Fibroblast of lung (primary cell): ENCODE measurements around the gene SFMBT2. TPM values are rescaled to one million over a fixed set of nuclear protein-coding genes. Genes with fewer than 3 reads are reported as not detected.
"Not testable (repeated sequence)": the region's sequence is repeated elsewhere in the genome, so short reads cannot be mapped to it uniquely, and the experiment has no call there.

Experiments used
- DNase-seq, 2 donors: peaks; one replicate each; pipeline versions ENCODE4 v3.0.0 to v3.0.0-alpha.2; 2010; ENCODE audit warnings: low read depth in 2 of 2
- H2AFZ ChIP-seq: 2 replicates; pipeline ENCODE4 v1.5.1; 2012; ENCODE audit warnings: low read length, control low read depth, inconsistent platforms
- H3K27ac ChIP-seq: 2 replicates; pipeline ENCODE4 v1.5.1; 2011; ENCODE audit warnings: low read length, control low read depth; ENCODE audit not compliant: insufficient read depth
- H3K27me3 ChIP-seq: 2 replicates; pipeline ENCODE4 v1.5.1; 2011; ENCODE audit warnings: mild to moderate bottlenecking, low read length; ENCODE audit not compliant: control insufficient read depth, insufficient read depth
- H3K36me3 ChIP-seq: 2 replicates; pipeline ENCODE4 v1.5.1; 2011; ENCODE audit warnings: low read length; ENCODE audit not compliant: control insufficient read depth, insufficient read depth
- H3K4me1 ChIP-seq: 2 replicates; pipeline ENCODE4 v1.5.1; 2011; ENCODE audit warnings: low read length; ENCODE audit not compliant: control insufficient read depth, insufficient read depth; ENCODE audit errors: extremely low read depth
- H3K4me2 ChIP-seq: 2 replicates; pipeline ENCODE4 v1.5.1; 2011; ENCODE audit warnings: low read length, control low read depth; ENCODE audit not compliant: insufficient read depth; ENCODE audit errors: extremely low read depth
- H3K4me3 ChIP-seq, 4 experiments: fragments of 200-600 bp in 1 of 4; sonication (generic) in 1 of 4; replicated peaks in 1 of 4; 2 replicates each; pipeline ENCODE4 v1.5.1; 2011 to 2016; ENCODE audit warnings: low read length in 4 of 4, low read depth in 3 of 4, mild to moderate bottlenecking in 3 of 4, control low read depth in 2 of 4, inconsistent platforms in 1 of 4, mixed read lengths in 1 of 4; ENCODE audit not compliant: insufficient read depth in 1 of 4; ENCODE audit errors: control extremely low read depth in 1 of 4
- H3K79me2 ChIP-seq: 2 replicates; pipeline ENCODE4 v1.5.1; 2012; ENCODE audit warnings: mild to moderate bottlenecking, low read length, inconsistent platforms; ENCODE audit not compliant: control insufficient read depth, insufficient read depth
- H3K9ac ChIP-seq: 2 replicates; pipeline ENCODE4 v1.5.1; 2011; ENCODE audit warnings: mild to moderate bottlenecking, low read length, control low read depth; ENCODE audit not compliant: insufficient read depth
- H3K9me3 ChIP-seq: 2 replicates; pipeline ENCODE4 v1.5.1; 2012; ENCODE audit warnings: low read depth, low read length; ENCODE audit not compliant: control insufficient read depth, insufficient read depth
- H4K20me1 ChIP-seq: 2 replicates; pipeline ENCODE4 v1.5.1; 2011; ENCODE audit warnings: low read length; ENCODE audit not compliant: control insufficient read depth, insufficient read depth; ENCODE audit errors: extremely low read depth
- CTCF ChIP-seq, 2 donors: IDR thresholded peaks in 1 of 2; conservative IDR thresholded peaks in 1 of 2; 1 replicate in 1 of 2; 2 replicates in 1 of 2; pipeline ENCODE4 v1.5.1; 2011 to 2012; ENCODE audit warnings: low read length in 2 of 2, control low read depth in 1 of 2, inconsistent platforms in 1 of 2, low read depth in 1 of 2, mild to moderate bottlenecking in 1 of 2
- EZH2 ChIP-seq: IDR thresholded peaks from 2 replicates; pipeline ENCODE4 v1.5.1; 2012; ENCODE audit warnings: low read length, control low read depth, mild to moderate bottlenecking; ENCODE audit errors: missing control alignments
- polyA plus RNA-seq, 2 donors: library from polyadenylated mRNA; depleted of rRNA in 1 of 2; stranded (reverse) in 1 of 2; unstranded in 1 of 2; fragments of >200 nt; gene quantifications; 2 replicates each; pipeline ENCODE4 v1.2.1, GENCODE V29; 2011 to 2012; ENCODE audit warnings: missing spikeins in 1 of 2
- total RNA-seq: library from RNA; depleted of rRNA; stranded (reverse); fragments of >200 nt; gene quantifications from 2 replicates; pipeline ENCODE4 v1.2.1, GENCODE V29; 2014

The SFMBT2 gene
- total and polyA plus RNA-seq, 2 donors (not counting 1 experiment from before 2014, with no cell fraction given): 0.52 to 2.5 TPM

DNA sequence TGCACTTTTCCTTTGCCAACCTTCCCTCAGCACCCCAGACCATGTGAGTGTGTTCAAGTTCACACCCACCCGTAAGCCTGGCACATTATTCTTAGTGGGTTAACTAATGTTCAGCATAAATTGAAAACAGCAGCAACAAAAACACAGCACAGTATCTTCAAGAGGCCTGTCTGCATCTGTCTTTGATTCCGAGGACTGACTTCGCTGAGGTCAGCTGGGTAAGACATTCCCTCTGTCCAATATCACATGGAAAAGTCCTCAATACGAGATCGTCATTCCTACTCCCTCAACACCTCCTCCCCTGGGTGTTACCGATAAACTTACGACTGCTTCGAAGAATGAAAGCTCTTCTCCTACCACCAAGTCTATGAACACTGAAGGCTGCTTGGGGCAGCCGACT, 218.8 kb downstream of the SFMBT2 start:
- H3K4me2 ChIP-seq: no peak overlapping the region
- no peaks in the 10 kb centered on the region for H3K9me3 ChIP-seq
- H3K4me3 ChIP-seq: no peak overlapping the region
- TF ChIP-seq CTCF (conservative IDR thresholded peaks at IDR 0.05 in 1 of 2, IDR thresholded peaks at IDR 0.05 in 1 of 2; ENCODE audit: low read depth in 1 of 2, low read length in 2 of 2) (no peak), EZH2 (no peak)
- H3K4me1 ChIP-seq: no peaks in the 10 kb centered on the region
- H3K79me2 ChIP-seq: no peaks in the 10 kb centered on the region
- H3K36me3 ChIP-seq: no peaks in the 10 kb centered on the region
- H3K27me3 ChIP-seq: no peaks in the 10 kb centered on the region
- no peaks in the 10 kb centered on the region for H4K20me1 ChIP-seq
- no peak overlapping the region for H3K27ac ChIP-seq
- H3K9ac ChIP-seq: no peak overlapping the region
- no peak for DNase-seq
- no peak overlapping the region for H2AFZ ChIP-seq

GRCh38 chr10:7190772-7191171, 220.1 kb downstream of the SFMBT2 start:
- not testable (repeated sequence) for H3K4me1 ChIP-seq, H3K4me2 ChIP-seq, H3K27me3 ChIP-seq, H3K36me3 ChIP-seq, H3K4me3 ChIP-seq, H3K27ac ChIP-seq, H3K9ac ChIP-seq, H2AFZ ChIP-seq, DNase-seq, H3K9me3 ChIP-seq, H3K79me2 ChIP-seq, H4K20me1 ChIP-seq

DNA sequence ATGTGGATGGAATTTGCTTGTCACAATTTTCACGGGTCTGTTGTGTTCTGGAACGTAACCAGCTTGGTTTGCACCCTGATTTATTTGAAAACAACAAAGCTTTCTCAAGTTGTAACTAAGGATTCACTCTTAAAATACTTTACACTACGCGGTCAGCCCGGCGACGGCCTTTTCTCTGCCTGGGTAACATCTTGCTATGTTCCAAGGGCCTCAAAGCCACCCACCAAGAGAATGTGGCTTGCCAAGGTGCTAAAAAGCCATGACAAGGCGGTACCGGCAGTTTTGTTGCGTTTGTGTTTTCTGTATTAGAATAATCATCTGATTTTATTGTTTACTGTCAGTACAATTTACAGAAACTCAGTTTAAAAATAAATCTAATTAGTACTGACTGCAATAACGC, 220.9 kb downstream of the SFMBT2 start:
- Histone ChIP-seq H4K20me1 (no peaks in the 10 kb centered on the region), H3K9me3 (no peaks in the 10 kb centered on the region), H3K36me3 (no peaks in the 10 kb centered on the region), H3K9ac (no peak overlapping the region), H3K4me2 (no peak overlapping the region), H3K4me3 (no peak overlapping the region), H3K4me1 (no peaks in the 10 kb centered on the region), H3K27me3 (no peaks in the 10 kb centered on the region), H3K79me2 (no peaks in the 10 kb centered on the region), H2AFZ (no peak overlapping the region), H3K27ac (no peak overlapping the region)
- no peak for DNase-seq
- TF ChIP-seq CTCF (conservative IDR thresholded peaks at IDR 0.05 in 1 of 2, IDR thresholded peaks at IDR 0.05 in 1 of 2; ENCODE audit: low read depth in 1 of 2, low read length in 2 of 2) (no peak), EZH2 (no peak)
